ENCODE measurements around the gene LMOD1.
"Not testable (repeated sequence)": the region's sequence is repeated elsewhere in the genome, so short reads cannot be mapped to it uniquely, and the experiment has no call there.

LMOD1 gene

DNA sequence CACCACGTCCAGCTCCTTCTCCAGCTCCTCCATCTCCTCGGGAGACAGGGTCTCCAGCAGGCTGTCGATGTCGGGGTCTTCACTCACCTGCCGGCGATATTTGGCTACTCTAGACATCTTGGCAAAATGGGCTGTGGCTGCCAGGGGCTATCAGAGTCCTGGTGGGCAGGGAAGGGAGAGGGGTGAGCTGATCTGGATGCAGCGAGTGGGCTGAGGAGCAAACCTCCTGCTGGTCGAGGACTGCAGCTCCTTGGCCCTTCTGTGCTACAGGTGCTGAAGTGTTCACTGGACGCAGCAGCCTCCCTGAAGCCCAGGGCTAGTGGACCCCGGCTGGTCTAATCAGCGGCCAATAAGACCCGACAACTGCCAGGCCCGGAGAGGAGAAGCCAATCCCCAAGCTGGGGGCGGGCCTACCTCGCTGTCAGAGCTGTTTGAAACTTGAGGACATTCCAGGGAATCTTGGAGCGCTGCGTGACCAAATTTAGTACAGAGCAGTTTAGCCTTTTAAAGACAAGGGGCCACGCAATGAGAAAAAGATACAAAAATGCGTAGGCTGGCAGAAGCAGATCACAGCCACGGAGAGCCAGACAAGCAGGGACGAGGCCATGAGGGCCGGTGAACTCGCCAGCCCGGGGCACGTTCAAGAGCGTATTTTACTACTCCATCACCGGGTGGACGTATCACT, at the start of gene LMOD1:
LMOD1 (minus strand) TSS at position 325 of the 685 bp plus-strand sequence; CDS start at position 117, 208 bp downstream.
- DNase-seq: no peak

DNA sequence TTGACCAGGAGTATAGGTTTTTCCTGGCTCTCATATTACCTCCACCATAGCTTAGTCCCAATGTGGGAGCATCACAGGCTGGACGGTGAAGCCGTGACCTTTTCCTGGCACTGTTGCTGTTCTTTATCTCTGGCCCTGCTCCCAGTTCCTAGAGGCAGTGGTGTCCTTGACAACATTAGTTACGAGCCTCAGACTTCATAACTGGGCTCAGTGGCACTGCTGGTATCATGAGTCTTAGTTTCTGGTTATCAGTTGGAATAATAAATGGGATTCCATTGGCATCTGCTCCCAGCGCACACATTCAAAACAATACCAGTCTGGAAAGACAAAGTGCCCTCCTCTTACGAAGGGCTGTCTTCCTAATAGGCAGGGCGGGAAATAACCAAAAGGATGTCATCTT, 44.1 kb upstream of the LMOD1 start:
- no peak for DNase-seq

DNA sequence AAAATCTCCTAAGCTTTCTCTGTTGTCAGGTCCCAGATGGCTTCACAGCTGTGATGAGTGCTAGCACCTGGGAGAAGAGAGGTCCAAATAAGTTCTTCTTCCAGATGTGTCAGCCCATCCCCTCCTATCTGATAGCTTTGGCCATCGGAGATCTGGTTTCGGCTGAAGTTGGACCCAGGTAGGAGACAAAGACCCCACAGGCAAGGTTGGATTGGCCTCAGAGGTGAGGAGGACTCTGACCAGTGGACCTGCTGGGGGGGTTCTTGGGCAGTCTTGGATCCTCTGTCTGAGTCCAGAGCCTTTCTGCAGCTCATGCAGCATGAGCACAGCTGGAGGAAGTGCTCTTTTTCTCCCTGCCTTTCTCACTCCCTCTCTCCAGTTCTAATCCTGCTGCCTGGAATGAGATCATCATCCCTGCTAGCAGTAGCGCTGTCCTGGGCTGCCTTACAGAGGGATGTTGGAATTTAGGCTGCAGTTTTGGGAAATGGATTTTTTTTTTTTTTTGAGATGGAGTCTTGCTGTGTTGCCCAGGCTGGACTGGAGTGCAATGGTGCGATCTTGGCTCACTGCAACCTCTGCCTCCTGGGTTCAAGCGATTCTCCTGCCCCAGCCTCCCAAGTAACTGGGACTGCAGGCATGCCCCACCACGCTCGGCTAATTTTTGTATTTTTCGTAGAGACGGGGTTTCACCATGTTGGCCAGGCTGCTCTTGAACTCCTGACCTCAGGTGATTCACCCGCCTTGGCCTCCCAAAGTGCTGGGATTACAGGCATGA, 43.2 kb upstream of the LMOD1 start:
- DNase-seq: no peak

DNA sequence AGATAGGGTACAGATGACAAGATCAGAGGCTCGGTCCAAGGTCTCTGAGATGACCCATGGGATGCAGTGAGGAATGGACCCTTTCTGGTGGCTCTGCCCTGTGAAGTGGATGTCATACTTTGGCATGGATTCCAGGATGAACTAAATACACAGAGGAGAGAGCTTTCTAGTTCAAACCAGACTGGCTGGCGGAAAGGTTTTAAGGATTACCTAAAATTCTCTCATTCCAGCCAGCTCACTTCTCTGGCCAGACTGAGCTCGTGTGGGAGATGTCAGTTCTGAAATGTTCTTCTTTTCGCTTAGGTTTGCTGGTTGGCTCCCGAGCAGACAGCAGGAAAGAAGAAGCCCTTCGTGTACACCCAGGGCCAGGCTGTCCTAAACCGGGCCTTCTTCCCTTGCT, 42.3 kb upstream of the LMOD1 start:
- no peak for DNase-seq

DNA sequence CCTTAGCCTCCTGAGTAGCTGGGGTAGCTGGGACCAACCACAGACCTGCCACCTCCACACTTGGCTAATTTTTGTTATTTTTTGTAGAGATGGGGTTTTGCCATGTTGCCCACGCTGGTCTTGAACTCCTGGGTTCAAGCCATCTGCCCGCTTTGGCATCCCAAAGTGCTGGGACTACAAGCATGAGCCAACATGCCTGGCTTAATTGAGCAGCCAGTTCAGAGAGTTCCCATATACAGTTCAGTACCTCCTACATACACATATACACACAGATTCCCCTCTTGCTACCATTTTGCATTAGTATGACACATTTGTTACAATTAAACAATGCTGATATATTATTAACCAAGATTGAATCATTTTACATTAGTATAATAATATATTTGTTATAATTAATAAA, 39.0 kb upstream of the LMOD1 start:
- no peak for DNase-seq

DNA sequence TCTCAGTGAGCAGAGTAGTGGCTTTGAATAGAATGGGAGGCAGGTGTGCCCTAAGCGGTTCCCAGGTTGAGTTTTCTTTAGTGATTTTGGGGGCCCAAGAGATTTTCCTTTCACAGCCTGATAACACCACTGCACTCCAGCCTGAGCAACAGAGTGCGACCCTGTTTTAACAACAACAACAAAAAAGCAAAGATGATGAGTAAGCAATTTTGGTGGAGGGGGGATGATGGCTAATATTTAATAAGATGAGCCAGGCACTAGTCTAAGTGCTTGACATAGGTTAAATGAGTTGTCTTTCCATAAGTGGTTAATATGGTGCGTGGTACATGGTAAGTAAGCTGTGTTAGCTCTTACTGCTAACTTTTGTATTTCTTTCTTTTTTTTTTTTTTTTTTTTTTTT, 38.1 kb upstream of the LMOD1 start:
- DNase-seq: no peak

DNA sequence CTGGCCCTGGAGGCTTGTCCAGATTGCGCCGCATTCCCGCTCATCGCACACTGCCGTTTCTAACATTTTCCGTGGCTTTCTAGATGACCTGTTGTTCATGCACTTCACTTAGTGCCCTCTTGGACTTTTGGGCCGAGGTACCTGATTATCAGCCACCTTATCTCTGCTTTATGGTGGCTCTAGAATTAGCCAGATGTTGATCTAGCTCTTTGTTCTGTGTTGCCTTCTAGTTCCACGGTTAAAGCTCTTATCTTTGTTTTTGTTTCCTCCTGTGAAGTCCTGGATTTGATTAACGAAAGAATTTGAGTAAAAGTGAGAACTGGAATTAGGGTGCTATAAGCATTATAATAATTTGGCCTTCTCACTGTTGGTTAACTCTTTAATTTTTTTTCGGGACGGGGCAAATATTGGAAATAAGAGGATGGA, 37.0 kb upstream of the LMOD1 start:
- DNase-seq: no peak

DNA sequence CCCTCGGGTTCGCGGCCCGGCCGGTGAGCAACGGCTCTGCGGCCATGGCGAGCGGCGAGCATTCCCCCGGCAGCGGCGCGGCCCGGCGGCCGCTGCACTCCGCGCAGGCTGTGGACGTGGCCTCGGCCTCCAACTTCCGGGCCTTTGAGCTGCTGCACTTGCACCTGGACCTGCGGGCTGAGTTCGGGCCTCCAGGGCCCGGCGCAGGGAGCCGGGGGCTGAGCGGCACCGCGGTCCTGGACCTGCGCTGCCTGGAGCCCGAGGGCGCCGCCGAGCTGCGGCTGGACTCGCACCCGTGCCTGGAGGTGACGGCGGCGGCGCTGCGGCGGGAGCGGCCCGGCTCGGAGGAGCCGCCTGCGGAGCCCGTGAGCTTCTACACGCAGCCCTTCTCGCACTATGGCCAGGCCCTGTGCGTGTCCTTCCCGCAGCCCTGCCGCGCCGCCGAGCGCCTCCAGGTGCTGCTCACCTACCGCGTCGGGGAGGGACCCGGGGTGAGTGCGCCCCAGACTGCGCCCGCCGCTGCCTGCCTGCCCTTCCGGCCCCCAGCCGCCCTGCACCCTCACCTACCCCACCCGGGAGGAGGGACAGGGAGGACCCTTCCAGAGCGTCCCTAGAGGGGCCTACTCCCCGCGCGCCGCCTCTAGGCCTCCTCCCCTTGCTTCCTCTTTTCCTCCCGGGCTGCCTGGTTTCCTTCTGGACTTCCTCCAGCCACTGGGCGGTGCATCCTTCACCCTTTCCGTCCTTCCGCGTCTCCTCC, 36.5 kb upstream of the LMOD1 start, which contains the start of gene RNPEP:
RNPEP (plus strand) TSS at position 26 of the 757 bp plus-strand sequence; CDS start at position 45, 19 bp downstream.
- peak; percentile 59 for DNase-seq

DNA sequence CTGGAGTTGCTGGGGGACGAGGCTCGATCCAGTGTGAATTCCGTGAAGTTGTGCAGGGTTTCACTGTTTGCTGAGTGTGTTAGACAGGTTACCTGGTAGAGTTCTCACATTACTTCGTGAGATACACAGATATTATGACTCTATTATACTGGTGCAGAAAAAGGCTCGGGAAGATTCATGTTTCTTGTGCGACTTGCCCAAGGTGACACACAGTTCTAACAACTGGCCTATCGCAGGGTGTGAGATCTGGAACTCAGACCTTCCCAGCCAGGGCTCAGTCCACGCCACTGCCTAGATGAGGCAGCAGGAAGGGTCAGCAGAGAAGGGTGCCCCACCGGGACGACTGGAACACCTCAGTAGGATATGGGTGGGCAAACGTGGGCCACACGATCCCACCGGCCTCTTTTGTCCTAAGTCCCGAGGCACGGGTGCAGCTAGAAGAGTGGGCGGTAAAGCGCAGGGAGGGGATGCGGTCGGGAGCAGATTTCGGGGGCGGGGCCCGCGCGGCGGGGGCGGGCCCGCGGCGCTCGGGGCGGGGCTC, 35.8 kb upstream of the LMOD1 start:
- DNase-seq: peak; percentile 80

DNA sequence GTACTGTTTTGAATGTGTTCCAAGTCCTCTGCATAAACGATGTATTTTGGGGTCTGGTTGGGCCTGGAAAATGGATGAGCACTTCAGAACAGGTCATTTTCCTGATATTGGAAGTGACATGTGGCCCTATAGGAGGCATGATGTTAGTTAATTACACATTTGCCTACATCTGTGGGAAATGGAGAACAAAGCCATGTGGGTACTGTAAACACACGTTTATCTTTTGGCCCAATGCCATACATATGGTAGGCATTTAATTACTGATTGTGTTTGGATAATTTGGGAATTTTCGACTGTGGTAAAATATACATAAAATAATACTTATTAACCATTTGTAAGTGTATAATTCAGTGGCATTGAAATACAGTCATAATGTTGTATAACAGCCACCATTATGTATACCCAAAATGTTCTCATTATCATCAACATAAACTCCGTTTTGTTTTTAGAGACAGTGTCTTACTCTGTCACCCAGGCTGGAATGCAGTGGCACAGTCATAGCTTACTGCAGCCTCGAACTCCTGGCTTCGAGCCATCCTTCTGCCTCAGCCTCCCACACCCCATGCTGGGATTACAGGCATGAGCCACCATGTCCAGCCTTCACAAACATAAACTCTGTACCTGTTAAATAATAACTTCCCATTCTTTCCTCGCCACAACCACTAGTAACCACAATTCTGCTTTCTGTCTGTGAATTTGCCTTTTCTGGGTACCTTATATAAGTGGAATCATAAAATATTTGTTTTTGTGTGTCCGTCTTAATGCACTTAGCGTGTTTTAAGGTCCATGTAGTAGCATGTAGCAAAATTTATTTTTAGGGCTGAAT, 24.2 kb upstream of the LMOD1 start:
- DNase-seq: no peak

DNA sequence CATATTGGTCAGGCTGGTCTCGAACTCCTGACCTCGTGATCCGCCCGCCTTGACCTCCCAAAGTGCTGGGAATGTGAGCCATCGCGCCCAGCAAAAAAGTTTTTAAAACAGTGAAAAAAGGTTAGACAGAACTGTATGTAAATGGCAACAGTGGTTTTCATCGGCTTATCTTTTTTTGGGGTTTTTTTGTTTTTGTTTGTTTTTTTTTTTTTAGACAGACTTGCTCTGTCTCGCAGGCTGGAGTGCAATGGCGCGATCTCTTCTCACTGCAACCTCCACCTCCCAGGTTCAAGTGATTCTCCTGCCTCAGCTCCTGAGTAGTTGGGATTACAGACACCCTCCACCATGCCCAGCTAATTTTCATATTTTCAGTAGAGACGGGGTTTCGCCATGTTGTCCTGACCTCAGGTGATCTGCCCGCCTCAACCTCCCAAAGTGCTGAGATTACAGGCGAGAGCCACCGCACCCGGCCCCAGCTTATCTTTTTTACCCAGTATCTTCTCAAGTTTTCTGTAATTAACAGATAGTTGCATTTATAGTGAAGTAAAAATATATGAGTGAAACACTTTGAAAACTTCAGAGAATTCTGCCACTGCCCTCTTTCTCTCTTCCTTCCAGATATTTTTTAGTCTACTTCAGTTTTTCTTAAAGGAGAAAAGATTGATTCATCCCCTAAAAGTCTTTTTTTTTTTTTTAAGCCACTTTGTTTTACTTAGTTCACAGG, 22.0 kb upstream of the LMOD1 start:
- DNase-seq: no peak

DNA sequence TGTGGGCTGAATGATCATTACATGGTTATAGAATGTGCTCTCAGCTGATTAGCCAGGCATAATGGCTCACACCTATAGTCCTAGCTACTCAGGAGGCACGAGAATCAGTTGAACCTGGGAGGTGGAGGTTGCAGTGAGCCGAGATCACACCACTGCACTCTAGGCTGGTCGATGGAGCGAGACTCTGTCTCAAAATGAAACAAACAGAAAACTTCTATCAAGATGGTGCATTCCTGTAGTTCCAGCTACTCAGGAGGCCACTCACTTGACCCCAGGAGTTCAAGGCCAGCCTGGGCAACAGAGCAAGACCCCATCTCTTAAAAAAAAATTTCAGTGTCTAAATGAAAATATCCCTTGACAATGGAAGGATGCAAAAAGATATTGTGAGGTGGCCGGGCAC, 19.8 kb upstream of the LMOD1 start:
- DNase-seq: no peak

DNA sequence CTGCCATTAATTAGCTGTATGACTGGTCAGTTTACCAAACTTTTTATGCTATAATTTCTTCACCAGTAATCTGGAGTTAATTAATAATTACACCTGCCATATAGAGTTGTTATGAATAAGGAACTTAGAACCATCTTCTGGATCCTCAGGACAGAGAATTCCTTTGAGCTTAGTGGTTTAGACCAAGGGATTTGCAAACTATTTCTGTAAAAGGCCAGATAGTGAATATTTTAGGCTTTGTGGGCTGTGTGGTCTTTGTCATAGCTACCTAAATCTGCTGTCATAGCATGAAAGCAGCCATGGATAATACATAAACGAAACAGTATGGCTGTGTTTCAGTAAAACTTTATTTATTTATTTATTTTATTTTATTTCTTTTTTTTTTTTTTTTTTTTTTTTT, 17.9 kb upstream of the LMOD1 start:
- DNase-seq: no peak

DNA sequence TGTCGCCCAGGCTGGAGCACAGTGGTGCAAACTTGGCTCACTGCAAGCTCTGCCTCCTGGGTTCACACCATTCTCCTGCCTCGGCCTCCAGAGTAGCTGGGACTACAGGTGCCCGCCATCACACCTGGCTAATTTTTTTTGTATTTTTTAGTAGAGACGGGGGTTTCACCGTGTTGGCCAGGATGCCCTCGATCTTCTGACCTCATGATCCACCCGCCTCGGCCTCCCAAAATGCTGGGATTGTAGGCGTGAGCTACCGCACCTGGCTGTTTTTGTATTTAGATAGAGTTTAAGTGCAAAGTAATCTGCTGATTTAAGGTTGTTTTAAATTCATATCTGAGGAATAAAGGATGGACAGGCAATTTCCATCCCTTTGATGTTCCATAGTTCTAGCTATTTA, 16.0 kb upstream of the LMOD1 start:
- not testable (repeated sequence) for DNase-seq

DNA sequence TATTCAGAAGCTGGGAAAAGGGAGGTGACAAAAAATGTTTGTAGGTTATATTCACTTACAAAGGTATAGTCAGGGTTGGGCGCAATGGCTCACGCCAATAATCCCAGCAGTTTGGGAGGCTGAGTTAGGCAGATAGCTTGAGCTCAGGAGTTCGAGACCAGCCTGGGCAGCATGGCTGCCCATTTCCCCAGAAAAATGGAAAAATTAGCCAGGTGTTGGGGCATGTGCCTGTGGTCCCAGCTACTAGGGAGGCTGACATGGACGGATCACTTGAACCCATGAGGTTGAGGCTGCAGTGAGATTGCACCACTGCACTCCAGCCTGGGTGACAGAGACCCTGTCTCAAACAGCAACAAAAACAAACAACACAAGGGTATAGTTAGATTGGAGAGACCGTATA, 12.0 kb upstream of the LMOD1 start:
- no peak for DNase-seq

DNA sequence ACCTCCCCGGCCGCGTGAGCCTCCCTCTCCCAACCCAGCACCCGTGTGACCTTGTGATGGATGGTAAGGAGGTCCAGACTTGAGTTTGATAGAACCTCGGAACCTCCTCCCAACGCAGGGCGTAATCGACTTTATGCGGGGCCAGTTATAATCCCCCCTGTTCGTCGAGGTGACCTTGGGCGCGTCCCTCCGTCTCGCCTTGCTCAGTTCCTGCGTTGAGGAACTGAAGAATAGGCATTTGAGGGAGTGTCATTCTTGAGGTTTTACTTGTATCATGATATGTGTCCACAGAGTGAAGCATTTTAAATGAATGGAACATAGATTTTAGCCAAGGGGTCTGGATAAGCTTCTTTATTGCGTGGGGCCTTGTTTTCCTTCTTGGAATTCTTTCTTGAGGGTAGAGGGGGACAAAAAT, 9.4 kb upstream of the LMOD1 start:
- no peak for DNase-seq

DNA sequence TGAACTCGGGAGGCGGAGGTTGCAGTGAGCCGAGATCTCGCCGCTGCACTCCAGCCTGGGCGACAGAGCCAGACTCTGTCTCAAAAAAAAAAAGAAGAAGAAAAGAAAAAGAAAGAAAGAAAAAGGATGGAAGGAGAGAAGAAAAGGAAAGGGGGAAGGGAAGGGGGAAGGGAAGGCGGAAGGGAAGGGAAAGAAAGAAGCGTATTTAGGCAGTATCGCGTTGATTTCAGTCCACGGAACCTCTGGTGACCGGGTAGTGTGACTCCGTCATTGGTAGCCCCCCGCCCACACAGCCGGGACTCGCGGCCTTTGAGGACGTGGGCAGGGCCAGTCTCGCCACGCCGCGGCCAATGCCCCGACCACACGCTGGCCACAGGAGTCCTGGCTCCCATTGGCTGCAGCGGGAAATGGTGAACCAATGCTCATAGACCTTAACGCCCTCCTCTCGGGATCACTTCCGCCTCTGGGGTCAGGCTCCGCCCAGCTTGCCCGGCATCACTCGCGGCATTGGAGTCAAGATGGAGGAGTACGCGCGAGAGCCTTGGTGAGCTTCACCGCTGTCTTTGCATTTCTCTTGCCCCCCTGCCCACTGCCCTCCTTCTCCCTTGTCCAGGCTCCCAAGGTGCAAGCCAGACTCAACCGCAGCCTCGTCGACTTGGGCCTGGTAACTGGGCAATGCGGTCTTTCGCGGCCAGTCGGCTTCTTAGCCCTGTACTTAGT, 8.8 kb upstream of the LMOD1 start, which contains the start of gene TIMM17A:
TIMM17A (plus strand) TSS at position 495 of the 720 bp plus-strand sequence; CDS start at position 519, 24 bp downstream.
- peak; percentile 98 for DNase-seq

DNA sequence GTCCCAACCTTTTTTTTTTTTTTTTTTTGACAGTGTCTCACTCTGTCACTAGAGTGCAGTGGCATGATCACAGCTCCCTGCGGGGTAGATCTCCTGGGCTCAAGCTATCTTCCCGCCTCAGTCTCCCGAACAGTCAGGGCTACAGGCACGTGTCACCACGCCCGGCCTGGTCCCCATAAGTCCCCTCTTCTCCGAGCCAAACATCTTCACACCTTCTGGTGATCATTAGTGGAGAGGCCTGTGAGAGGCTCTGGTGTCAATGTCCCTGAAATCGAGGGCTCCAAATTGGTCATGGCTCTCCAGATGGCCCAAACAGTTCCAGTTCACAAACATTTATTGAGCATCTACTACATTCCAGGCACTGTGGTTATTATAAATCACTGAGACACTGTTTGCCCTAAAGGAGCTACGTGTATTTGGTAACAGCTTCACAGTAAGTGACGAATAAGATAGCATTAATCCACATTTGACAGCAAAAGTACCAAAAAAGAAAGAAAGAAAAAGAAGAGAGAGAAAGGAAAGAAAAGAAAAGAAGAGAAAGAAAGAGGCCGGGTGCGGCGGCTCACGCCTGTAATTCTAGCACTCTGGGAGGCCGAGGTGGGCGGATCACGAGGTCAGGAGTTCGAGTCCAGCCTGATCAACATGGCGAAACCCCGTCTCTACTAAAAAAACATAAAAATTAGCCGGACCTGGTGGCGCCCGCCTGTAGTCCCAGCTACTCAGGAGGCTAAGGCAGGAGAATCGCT, 8.1 kb upstream of the LMOD1 start:
- peak; percentile 8 for DNase-seq

DNA sequence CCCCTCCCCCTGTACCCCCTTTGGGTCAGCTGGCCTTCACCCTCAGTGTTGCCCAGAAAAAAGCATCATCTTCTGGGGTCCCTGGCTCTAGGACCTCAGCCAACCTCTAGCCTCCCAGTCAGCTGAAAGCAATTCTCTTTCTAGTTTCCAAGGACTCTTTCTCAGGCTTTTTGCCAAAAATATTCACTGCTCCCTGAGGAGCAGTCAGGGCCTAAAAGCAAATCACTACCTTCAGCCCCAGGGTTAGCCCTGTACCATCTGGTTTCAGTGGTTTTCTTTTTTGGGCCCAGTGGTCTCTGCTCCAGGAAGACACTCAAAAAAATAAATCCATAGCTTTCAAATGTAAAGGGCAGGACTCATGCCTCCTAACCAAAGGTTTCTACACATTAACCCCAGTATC, 3.1 kb upstream of the LMOD1 start:
- DNase-seq: no peak

DNA sequence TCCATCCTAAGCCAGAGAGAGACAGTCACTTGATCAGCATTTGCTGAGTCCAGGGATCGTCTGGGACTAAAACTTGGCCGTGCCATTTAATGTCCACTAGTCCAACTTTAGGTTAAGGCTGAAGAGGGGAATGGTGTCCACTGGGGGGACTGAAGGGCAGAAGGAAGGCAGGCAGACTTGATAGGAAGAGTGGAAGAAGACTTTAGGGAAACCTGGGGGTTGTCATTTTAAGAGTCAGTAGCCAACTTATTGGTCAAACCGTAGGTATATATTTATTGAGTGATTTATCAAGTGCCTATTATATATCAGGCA, 1.3 kb upstream of the LMOD1 start:
- DNase-seq: no peak
